Bronchial epithelial cell (primary cell): ENCODE data around the gene ACAT2. TPM values are rescaled to one million over a fixed set of nuclear protein-coding genes. Genes with fewer than 3 reads are reported as not detected.

ENCODE experiments used
- DNase-seq: peaks from one replicate; pipeline ENCODE4 v3.0.0-alpha.2; 2010; ENCODE audit warnings: low read depth
- FAIRE-seq: peaks from 2 replicates; lab custom pipeline; 2011; peaks lifted over from hg19 to GRCh38; lab: Jason Lieb, UNC
- H3K27me3 ChIP-seq: 2 replicates; pipeline ENCODE4 v1.5.1; 2011; ENCODE audit warnings: low read length; ENCODE audit not compliant: control insufficient read depth, insufficient read depth
- H3K36me3 ChIP-seq: 2 replicates; pipeline ENCODE4 v1.5.1; 2011; ENCODE audit warnings: low read length; ENCODE audit not compliant: control insufficient read depth, insufficient read depth
- H3K4me3 ChIP-seq: 2 replicates; pipeline ENCODE4 v1.5.1; 2011; ENCODE audit warnings: mild to moderate bottlenecking, low read depth, low read length, control low read depth
- CTCF ChIP-seq: IDR thresholded peaks from 2 replicates; pipeline ENCODE4 v1.5.1; 2011; ENCODE audit warnings: mild to moderate bottlenecking, moderate library complexity, low read length, control low read depth, inconsistent platforms; ENCODE audit not compliant: insufficient read depth, severe bottlenecking
- total RNA-seq: library from RNA; depleted of rRNA; stranded (reverse); fragments of >200 nt; gene quantifications from 2 replicates; pipeline ENCODE4 v1.2.1, GENCODE V29; 2014

Gene ACAT2
- total RNA-seq, 1 donor from 2014 or later = 42.9 TPM

GRCh38 chr6:159797554-159797953 lies 35.7 kb downstream of the ACAT2 start:
- FAIRE-seq = no peak
- TF ChIP-seq CTCF = no peak
- peaks cover 9% of the 10 kb centered on the region for H3K36me3 ChIP-seq
- no peak for DNase-seq
- H3K27me3 ChIP-seq = no peaks in the 10 kb centered on the region
- H3K4me3 ChIP-seq = no peak overlapping the region

DNA sequence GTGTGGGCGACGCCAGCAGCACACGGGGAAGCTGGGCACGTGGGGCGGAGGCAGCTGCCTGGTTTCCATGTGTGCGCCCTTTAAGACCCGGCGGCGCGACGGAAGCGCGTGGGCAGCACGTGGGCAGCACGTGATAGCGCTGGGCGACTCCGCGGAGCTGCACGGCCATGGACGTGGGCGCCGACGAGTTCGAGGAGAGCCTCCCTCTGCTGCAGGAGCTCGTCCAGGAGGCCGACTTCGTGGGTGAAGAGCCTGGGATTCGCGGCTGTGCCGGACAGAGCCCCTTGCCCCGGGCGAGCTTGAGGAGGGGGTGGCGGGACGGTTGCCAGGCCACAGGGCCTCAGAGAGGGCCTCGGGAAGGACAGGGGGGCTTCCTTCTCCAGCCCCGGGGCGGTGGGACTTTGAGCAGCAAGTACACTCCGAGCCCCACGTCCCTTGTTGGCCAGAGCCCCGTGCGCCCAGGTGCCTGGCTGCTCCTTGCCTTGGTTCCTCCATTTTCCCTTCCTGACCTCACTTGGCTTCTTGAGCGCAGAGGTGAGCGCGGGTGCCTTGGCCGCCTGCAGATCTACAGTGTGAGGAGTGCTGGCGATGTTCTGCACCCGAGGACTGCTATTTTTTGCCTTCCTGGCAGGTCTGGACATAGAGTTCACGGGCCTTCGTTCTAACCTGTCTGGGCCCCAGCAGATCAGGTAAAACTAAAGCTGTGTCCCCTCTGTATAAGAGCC lies 38.5 kb downstream of the ACAT2 start, which contains the start of gene PNLDC1:
Gene PNLDC1 (plus strand): TSS at position 136 of the 725 bp plus-strand sequence. CDS start 32 bp downstream, at position 168.
- TF ChIP-seq CTCF = no peak
- H3K27me3 ChIP-seq = no peaks in the 10 kb centered on the region
- H3K36me3 ChIP-seq = peaks cover 6% of the 10 kb centered on the region
- DNase-seq (no peak), FAIRE-seq (no peak)
- no peak within 1 kb of the TSS for H3K4me3 ChIP-seq

- DNase-seq = no peak
- Histone ChIP-seq H3K36me3 (peaks cover 4% of the 10 kb centered on the region), H3K4me3 (no peak overlapping the region), H3K27me3 (no peaks in the 10 kb centered on the region)
- TF ChIP-seq CTCF = no peak
- FAIRE-seq = no peak
Observed at GRCh38 chr6:159801935-159802334, 40.1 kb downstream of the ACAT2 start.

- no peaks in the 10 kb centered on the region for H3K36me3 ChIP-seq
- H3K4me3 ChIP-seq = no peak overlapping the region
- DNase-seq = no peak
- H3K27me3 ChIP-seq = no peaks in the 10 kb centered on the region
- no peak for FAIRE-seq
- no peak for TF ChIP-seq CTCF
Observed at GRCh38 chr6:159804504-159804903, 42.7 kb downstream of the ACAT2 start.

GRCh38 chr6:159805440-159806020 lies 43.7 kb downstream of the ACAT2 start:
- H3K4me3 ChIP-seq = no peak overlapping the region
- TF ChIP-seq CTCF = no peak
- H3K27me3 ChIP-seq = no peaks in the 10 kb centered on the region
- FAIRE-seq = no peak
- DNase-seq = no peak
- H3K36me3 ChIP-seq = no peaks in the 10 kb centered on the region
